Islet of Langerhans (tissue), 1 donor: Measurements from ENCODE around the gene MYOM3.

ENCODE experiments used
- FAIRE-seq: peaks from one replicate; lab custom pipeline; 2011; peaks lifted over from hg19 to GRCh38; lab: Jason Lieb, UNC

The MYOM3 gene

DNA sequence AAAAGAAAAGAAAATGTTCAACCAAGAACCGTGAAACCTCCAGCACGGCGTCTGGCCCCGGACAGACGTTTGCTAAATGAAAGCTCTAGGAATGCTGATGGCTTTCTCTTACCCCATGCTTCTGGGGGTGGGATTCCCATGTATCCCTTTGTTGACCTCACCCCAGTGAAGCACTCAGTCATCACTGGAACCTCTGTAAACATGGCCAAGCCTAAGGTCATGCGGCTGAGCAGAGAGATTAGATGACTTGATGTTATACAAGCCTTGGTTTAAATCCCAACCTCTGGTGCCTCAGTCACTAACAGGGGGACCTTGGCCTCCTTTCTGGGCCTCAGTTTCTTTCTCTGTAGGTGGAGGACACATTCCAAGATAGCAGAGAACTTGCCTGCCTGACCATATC is 2.8 kb upstream of the MYOM3 start:
- FAIRE-seq, result no peak

DNA sequence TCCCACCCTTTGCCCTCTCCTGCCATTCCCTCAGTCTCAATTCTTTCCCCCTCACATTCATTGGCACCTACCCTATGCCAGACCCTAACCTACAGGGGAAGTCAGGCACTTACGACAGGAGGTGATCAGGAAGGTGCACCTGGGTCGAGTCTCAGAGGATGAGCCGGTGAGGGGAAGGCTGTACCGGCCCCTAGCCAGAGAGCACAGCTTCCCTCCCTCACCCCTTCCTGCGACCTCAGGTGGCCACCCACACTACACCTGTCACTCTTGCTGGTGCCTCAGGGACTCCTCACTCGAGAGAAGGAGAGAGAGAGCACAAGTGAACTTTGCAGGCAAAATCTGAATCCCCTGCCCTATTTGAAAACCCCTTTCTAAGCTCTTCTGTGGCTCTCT is 1.7 kb upstream of the MYOM3 start:
- FAIRE-seq, result no peak

DNA sequence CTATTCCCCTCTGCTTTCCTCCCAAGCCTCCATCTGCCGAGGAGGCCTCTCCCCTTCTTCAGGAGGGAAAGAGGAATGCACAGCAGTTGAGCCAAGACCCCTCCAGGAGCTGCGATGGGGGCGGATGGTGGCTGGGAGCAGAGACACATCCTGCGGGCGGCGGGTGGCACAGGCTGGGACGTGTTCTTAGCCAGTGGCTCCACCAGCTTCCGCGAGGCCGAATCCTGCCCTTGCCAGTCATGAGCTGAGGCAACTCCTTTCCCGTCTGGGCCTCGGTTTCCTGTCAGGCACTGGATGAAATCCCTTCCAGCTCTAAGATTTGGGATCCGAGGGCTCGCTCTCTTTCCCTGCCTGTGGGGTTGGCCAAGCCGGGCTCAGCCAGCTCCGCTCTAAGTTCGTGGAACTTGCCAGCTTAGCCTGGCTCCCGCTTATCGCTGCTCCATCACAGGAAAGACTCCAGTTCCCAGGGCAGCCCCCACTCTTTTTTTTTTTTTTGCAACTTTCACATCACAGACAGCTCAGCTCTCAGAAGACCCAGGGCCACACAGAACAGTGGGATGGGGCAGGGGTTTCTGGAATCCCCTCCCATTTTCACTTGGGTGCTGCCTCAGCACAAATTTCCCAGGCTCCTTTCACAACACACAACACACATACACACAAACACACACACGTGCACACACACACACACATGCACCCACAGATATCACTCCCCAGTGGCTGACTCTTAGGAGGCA is 506 bp downstream of the MYOM3 start:
- no peak for FAIRE-seq

DNA sequence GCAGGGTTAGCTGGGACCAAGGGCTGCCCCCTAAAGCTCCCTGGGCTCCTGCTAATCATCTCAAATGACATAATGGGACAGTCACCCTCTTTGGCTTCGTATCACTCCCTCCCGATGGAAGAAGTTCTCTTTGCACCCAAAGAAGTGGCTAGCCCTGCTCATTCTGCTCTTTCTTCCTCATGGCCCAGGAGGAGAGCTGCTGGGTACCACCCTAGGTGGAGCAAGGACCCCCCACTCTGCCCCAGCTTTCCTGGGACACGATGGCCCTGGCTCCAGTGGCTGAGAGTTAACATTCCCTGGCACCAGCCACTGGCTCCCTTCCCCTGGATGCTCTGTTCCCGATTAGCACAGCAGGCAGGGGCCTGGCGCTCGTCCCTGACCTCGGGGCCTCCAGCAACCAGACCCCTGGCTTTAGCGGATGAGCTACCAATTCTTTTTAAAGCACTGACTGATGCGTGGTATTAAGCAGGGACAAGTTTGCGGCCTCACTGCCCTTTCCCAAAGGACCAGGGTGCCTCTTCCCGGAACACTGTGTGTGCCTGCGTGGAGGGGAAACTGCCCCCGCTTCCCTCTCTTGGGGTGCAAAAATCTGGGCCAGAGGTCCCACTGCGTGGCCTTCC is 1.2 kb downstream of the MYOM3 start:
- FAIRE-seq, result no peak

DNA sequence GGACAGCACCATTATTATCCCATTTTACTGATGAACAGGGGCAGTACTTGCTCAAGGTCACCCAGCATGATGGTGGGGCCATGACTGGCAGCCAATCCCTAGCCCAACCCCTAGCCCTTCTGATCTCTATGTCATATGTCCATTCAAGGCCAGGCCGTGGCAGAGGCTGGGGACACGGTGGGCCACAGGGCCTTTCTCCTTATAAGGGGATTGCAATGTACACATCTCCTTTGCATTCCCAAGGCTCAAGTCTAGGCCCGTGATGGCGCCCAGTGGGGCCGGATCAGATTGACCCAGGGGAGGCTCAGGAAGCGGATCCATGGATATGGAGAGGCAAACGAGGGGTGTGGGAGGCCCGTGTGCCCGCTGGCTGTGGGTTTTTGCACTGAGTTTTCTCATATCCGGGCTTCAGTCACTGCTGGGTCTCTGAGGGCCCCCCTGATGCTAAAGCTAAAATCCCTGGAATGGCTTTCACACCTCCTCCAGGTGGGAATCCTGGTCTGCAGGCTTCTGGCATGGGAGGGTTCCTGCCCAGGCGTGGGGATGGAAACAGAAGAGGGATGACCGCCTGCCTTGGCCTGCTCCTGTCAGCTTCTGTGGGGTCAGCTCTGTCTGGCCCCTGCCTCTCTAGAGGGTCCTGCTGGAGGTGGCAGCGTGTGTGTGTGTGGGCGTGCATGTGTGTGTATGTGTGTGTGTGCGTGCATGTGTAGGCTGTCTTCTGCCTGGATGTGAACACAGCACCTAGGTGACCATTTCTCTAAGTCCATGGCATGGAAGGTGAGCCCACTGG is 2.1 kb downstream of the MYOM3 start:
- FAIRE-seq, result no peak

DNA sequence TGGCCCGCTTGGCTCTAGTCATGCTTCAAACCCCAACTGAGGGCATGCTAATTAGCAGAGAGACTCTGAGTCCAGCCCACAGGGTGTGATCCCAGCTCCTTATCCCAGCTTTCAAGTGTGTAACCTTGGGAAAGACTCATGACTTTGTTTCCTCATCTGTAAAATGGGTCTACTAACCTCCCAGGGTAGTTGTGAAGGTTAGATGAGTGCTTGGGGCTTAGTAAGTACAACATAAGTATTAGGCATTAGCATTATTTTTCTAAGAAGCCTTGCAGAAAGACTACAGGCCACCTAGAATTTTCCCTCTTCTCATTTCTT is 2.8 kb downstream of the MYOM3 start:
- FAIRE-seq, result no peak

DNA sequence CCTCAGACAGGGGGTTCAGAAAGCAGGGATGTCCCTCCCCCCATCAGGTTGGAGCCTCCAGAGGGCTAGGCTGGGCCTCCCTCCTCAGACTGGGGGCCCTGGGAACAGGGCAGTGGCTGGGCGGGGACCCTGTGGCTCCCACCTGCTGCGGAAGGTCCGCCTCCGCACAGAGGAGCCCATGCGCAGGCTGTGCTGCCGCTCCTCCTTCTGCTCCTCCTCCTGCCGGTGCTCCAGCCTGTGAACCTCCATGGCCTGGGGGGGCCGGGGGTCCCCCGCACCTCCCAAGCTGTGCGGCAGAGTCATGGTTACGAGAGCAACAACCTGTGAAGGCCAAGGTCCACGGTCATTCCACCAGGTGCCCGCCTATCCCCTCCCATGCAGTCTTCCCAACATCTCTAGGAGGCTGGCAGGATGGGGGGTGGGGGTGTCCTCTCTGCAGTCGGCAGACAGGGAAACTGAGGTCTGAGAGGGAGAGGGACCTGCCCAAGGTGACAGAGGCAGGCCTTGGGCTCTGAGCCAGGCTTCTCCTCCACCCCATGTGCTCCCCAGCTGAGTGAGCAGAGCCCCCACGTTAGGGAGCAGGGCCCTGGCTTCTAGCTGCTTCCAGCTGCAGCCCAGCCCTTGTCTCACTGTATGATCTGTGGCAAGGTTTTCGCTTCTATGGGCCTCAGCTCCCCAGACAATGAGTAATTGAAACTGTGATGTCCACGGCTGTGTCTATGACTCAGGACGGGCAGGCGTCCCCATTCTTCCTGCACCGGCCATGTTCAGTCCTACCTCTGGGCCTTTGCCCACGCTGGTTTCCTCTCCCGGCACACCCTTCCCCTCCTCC is 3.4 kb downstream of the MYOM3 start:
- FAIRE-seq, result no peak

DNA sequence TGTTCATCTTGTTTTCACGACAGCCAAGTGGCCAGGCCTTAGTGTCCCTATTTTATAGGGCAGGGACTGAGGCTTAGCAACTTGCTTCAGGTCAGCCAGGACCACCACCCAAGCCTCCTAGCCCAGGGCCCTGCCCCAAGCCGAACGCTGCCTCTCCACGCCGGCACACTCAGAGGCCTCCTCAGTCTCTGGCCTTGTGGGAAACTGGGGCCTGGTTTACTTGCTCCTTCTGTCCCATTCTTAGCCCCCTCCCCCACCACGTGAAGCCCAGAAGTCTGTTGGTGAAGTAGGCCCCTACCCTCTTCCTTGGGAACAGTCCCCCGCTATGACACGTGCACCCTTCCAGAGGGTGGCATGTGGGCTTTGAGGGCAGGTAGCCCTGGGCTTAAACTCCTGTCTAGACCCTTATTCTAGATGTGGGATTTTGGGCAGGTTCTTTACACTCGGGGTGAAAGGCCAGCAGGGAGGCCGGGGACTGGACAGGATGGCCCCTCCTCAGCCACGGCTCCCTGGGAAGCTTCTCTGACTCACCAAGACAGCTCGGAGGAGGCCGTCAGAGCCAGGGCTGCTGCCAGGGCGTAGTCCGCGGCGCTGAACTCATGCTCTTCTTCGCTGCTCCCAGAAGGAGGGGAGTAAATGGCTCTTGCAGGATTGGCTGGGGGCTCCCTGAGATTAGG is 4.3 kb downstream of the MYOM3 start:
- FAIRE-seq, result no peak

DNA sequence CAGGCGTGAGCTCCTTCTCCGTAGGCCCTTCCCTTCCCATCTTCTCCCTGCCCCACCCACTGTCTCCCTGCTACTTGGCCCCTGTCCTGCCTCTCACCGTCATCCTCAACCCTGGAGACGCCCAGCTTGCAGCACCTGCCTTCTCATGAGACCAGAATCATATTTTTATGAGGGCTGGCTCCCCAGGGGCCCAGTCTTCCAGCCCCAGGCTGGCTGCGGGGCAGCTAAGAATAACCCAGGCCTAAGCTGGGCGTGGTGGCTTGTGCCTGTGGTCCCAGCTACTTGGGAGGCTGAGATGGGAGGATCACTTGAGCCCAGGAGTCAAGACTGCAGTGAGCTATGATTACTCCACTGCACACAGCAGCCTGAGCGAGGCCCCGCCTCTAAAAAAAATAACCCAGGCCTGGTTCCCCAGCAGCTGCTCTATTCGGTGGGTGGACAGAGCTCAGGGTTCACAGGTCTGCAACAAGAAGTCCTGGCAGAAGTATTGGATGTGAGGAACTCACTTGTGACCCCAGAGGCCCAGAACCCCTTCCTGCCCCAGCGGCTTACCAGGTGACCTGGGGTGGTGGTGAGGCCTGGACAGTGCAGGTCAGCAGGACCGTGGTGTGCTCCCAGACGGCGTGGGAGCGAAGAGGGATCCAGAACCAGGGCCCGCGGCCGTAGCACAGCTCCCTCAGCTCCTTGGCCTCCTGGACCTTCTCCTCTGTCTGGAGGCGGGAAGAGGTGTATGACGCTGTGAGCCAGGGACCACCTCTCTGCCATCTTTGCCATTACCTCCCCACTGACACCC is 6.4 kb downstream of the MYOM3 start:
- FAIRE-seq, result no peak

DNA sequence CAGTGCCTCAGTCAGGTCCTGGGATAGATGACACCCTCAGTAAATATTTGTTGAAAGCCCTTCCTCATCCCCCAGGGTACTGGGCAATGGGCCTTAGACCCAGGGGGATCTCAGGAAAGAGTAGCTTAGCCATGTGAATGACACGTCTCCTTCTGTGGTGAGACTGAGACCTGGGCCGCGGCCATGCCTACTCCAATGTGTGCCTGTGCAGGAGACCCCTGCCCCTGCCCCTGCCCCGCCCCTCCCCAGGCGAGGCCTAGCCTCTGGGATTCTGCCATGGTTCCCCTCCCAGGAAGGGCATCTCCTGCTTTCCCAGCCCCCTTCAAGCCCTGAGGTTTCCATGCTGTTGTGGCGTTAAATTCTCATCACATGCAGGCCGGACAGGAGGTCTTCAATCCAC is 7.1 kb downstream of the MYOM3 start:
- no peak for FAIRE-seq

DNA sequence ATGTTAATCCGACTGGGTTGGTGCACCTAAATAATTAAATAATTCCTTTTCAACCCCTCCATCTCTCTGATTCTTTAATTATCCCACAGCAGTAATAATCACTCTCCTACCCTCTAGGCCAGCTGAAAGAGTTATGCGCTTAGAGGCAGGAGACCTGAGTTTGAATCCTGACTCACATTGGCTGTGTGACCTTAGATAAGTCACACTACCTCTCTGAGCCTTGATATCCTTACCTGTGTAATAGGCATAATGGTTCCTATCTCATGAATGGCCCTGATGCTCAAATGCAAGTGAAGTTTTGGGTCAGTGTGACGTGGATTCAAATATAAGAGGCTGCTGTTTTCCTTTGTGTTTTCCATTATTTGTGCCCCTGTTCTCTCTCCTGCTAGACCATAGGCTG is 8.1 kb downstream of the MYOM3 start:
- no peak for FAIRE-seq

DNA sequence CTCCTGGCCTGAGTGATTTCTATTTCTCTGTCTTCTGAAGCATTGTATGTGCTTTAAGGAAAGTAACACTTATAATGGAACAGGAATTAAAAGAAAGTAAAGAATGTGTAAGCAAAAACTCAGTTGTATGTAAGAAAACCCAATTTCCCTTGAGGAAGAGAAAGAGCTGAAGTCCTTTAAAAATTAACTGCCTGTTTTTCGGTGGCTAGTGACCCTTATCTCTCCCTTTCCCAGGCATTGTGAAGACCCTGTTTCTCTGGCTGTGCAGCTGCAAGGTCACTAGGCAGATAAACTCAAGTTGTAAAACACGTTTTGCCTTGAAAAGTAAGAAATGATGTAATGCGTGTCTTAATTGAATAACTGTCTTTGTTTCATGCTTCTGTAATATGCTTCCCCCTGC is 8.5 kb downstream of the MYOM3 start:
- FAIRE-seq, result no peak

DNA sequence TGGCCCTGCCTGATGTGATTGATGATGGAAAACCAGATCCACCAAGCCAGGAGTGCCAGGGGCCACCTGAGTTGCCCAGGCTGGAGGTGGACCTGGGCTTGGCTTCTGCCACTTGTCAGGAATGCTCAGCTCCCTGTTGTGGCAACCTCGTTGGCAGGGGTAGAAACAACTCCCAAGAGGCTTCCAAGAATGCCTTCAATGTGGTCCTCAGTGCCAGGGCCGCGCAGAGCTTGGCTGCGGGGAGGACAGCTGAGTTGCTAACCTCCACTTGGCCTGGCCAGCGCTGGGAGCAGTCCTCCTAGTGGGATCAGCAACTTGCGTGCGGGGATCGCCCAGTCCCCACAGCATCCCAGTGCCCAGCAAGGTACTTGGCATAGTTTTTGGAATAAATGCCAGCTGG is 9.0 kb downstream of the MYOM3 start:
- FAIRE-seq, result no peak

DNA sequence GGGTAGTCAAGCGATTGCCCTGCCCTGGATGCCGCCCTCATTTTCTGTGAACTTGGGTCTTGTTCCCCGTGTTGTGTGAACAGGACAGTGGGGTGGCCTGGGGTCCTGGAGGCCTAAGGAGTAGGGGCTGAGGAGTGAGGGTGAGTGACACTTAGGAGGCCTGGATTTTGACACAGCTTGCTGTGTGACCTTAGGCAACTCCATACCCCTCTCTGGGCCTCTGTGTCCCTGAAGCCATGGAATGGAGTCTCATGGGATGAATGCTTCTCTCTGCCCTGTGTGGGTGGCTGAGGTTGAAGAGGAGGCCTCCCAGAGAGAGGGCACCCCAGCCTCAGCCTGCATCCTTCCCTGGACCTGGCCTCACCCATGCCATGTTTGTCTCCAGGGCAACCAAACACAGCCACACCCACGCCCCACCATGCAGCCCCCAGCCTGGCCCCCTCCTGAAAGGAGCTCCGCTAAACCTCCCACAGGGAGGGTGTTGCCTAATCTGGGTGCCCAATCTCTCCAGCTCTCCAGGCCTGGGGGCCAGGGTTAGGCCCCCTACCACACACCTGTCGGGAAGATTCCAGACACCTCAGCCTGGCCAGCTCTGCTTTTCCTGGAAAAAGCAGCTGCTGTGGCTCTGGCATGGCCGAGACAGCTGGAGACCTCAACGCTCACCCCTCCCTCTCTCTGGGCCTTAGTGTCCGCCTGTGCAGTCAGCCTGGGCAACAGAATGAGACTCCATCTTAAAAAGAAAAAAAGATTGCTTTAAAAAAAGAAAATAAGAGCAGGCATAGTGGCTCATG is 9.9 kb downstream of the MYOM3 start:
- FAIRE-seq, result no peak

DNA sequence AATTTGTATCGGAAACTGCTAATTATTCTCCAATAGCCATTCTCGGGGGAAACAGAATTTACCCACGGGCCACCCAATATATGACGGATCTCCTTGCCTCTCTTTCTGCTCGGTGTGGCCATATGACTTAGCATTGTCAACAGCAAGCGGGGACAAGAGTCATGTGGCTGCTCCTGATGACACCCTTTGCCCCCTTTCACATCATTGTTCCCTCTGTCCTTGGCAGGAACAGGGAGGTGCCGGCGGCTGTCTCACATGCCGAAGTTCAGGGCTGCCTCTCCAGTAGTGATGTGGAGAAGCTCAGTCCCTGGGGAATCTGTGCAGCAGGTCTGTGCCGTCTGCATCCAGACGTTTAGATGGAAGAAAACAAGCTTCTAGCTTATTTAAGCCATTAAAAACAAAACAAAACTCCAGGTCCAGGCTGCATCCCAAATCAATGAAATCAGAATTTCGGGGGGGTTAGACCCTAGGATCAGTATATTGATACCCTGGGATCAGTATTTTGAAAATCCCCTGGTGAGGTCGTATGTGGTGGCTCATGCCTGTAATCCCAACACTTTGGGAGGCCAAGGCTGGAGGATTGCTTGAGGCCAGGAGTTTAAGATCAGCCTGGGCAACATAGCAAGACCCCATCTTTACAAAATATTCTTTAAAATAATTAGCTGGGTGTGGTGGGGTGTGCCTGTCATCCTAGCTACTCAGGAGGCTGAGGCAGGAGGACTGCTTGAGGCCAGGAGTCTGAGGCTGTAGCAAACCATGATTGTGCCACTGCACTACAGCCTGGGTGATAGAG is 10.8 kb downstream of the MYOM3 start:
- no peak for FAIRE-seq

DNA sequence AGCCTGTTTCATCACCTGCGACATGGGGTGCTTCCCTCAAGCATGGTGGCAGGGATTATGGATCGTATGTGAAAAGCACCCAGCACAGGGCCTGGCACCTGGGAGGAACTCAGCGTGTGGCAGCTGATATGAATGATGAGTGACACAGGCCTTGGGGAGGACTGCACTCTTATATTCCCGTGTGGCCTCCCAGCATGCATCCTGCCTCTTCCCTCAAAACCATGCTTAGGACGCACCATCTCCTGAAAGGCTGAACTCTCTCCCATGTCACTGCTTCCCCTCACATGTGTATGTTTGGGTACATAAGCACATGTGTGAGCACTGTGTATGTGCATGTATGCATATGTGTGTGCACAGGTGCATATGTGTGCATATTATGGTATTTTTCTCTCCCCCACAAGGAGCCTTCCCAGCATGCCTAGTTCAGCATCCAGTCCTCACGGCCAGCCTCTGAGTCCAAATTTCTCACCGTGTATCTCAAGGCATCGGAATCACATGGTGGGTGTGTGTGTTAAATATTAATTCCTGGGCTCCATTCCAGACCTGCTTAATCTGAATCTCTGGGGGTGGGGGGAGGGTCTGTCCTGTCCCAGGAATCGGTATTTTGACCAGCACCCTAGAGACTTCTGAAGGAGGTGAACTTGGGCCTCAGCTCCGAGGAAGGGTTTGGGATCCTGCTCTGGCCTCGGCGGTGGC is 12.8 kb downstream of the MYOM3 start:
- FAIRE-seq, result no peak

DNA sequence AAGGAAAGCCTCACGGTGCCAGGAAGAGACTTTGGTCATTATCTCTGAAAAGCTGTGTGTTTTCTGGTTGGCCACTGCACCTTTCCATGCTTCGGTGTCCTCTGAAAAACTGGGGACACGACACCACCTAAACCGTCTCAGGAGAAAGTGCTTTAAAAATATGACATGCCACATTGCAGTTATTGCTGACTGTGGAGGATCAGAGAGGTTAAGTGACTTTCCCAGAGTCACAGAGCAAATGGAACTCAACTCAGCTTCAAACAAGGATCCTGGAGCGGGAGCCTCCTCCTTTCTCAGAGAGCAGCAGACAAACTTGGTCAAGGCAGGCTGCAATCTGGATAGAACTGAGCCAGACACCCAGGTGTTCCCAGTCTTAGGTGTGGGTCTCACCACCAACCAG is 13.8 kb downstream of the MYOM3 start:
- FAIRE-seq, result no peak

DNA sequence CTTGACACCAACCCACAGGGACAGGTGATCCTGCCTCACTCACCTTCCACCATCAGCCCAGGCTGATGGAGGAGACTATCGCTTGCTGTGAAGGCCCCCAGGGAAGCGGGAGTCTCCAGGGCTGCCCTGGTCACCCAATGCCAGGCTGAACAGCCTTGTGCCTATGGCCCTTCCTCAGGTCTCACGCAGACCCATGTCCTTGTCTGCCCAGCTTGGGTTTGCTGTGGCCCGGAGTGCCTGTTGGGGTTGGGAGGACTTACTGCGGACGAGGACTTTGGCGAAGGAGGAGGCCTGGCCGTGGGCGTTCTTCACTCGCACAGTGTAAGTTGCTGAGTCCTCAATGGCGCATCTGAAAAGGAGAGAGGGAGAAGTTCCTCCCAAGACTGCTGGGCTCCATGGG is 14.3 kb downstream of the MYOM3 start:
- no peak for FAIRE-seq

DNA sequence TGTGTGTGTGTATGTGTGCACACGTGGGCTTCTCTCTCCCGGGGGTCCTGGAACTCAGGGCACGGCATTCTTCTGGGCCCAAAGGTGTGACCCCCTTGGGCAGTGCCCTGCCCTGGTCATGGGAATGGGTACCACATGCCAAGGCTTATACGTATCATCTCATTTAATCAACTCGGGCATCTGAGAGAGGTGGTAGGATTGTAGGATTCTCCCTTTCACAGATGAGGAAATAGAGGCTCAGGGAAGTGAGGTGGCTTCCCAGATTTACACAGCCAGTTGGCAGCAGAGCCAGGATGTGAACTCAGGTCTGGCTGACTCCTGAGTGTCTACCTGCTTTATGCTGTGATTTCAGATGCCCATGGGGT is 15.2 kb downstream of the MYOM3 start:
- FAIRE-seq, result no peak
